Measurements from ENCODE around the gene BAG1.
A peak's percentile ranks its signal among the peaks of the same experiment; 100 is the strongest.

The BAG1 gene
- long read RNA-seq, donor 1, transcript BAG1-210 (7 exons, 3,786 nt): major isoform, 43 of 68 reads
- long read RNA-seq, donor 1, transcript BAG1-201 (4 exons, 1,977 nt): minor isoform, 12 of 68 reads
- long read RNA-seq, donor 1, partial matches to known transcripts: 13 of 68 reads
- long read RNA-seq, donor 1, other reads (novel, unspliced or antisense): 0 of 68 reads
- long read RNA-seq, donor 2, transcript BAG1-210 (7 exons, 3,786 nt): major isoform, 19 of 220 reads
- long read RNA-seq, donor 2, transcript BAG1-201 (4 exons, 1,977 nt): minor isoform, 17 of 220 reads
- long read RNA-seq, donor 2, partial matches to known transcripts: 184 of 220 reads
- long read RNA-seq, donor 2, other reads (novel, unspliced or antisense): 0 of 220 reads
- long read RNA-seq, donor 3, transcript BAG1-201 (4 exons, 1,977 nt): minor isoform, 7 of 21 reads
- long read RNA-seq, donor 3, transcript BAG1-210 (7 exons, 3,786 nt): major isoform, 14 of 21 reads
- long read RNA-seq, donor 3, partial matches to known transcripts: 0 of 21 reads
- long read RNA-seq, donor 3, other reads (novel, unspliced or antisense): 0 of 21 reads
- long read RNA-seq, donor 4, transcript BAG1-210 (7 exons, 3,786 nt): major isoform, 24 of 37 reads
- long read RNA-seq, donor 4, transcript BAG1-201 (4 exons, 1,977 nt): minor isoform, 13 of 37 reads
- long read RNA-seq, donor 4, partial matches to known transcripts: 0 of 37 reads
- long read RNA-seq, donor 4, other reads (novel, unspliced or antisense): 0 of 37 reads
- long read RNA-seq, donor 5, transcript BAG1-201 (4 exons, 1,977 nt): minor isoform, 10 of 51 reads
- long read RNA-seq, donor 5, transcript BAG1-210 (7 exons, 3,786 nt): major isoform, 41 of 51 reads
- long read RNA-seq, donor 5, partial matches to known transcripts: 0 of 51 reads
- long read RNA-seq, donor 5, other reads (novel, unspliced or antisense): 0 of 51 reads
- long read RNA-seq, donor 6, transcript BAG1-210 (7 exons, 3,786 nt): major isoform, 25 of 276 reads
- long read RNA-seq, donor 6, transcript BAG1-201 (4 exons, 1,977 nt): minor isoform, 19 of 276 reads
- long read RNA-seq, donor 6, partial matches to known transcripts: 159 of 276 reads
- long read RNA-seq, donor 6, other reads (novel, unspliced or antisense): 73 of 276 reads
- long read RNA-seq, donor 7, transcript BAG1-210 (7 exons, 3,786 nt): major isoform, 48 of 604 reads
- long read RNA-seq, donor 7, transcript BAG1-201 (4 exons, 1,977 nt): minor isoform, 21 of 604 reads
- long read RNA-seq, donor 7, partial matches to known transcripts: 535 of 604 reads
- long read RNA-seq, donor 7, other reads (novel, unspliced or antisense): 0 of 604 reads
- long read RNA-seq, donor 8, transcript BAG1-201 (4 exons, 1,977 nt): minor isoform, 11 of 95 reads
- long read RNA-seq, donor 8, transcript BAG1-210 (7 exons, 3,786 nt): major isoform, 29 of 95 reads
- long read RNA-seq, donor 8, partial matches to known transcripts: 55 of 95 reads
- long read RNA-seq, donor 8, other reads (novel, unspliced or antisense): 0 of 95 reads

- peak; percentile 89 for DNase-seq
Observed at GRCh38 chr9:33264473-33265177, at the start of gene BAG1, which contains the start of gene CHMP5. Gene BAG1, minus strand, starts transcription at chr9:33264708. Gene CHMP5, plus strand, starts transcription at chr9:33265049. Its CDS starts 30 bp downstream, at chr9:33265079.

GRCh38 chr9:33311953-33312352 lies 47.4 kb upstream of the BAG1 start:
- no peak for DNase-seq

- DNase-seq: no peak
Observed at GRCh38 chr9:33310748-33311147, 46.2 kb upstream of the BAG1 start.

- no peak for DNase-seq
Observed at GRCh38 chr9:33309903-33310302, 45.4 kb upstream of the BAG1 start.

GRCh38 chr9:33307067-33307466 lies 42.6 kb upstream of the BAG1 start:
- DNase-seq: no peak

- no peak for DNase-seq
Observed at GRCh38 chr9:33306037-33306436, 41.5 kb upstream of the BAG1 start.

- DNase-seq: no peak
Observed at GRCh38 chr9:33304362-33304761, 39.9 kb upstream of the BAG1 start.

GRCh38 chr9:33300546-33300945 lies 36.0 kb upstream of the BAG1 start:
- no peak for DNase-seq

GRCh38 chr9:33297432-33297831 lies 32.9 kb upstream of the BAG1 start:
- DNase-seq: no peak

- no peak for DNase-seq
Observed at GRCh38 chr9:33295571-33295970, 31.1 kb upstream of the BAG1 start.

- no peak for DNase-seq
Observed at GRCh38 chr9:33294670-33295432, 30.3 kb upstream of the BAG1 start.

- no peak for DNase-seq
Observed at GRCh38 chr9:33293782-33294181, 29.3 kb upstream of the BAG1 start.

GRCh38 chr9:33291901-33292300 lies 27.4 kb upstream of the BAG1 start:
- no peak for DNase-seq

- DNase-seq: no peak
Observed at GRCh38 chr9:33291031-33291397, 26.5 kb upstream of the BAG1 start.

GRCh38 chr9:33290247-33291030 lies 25.9 kb upstream of the BAG1 start, which contains the start of gene NFX1:
Gene NFX1, plus strand, starts transcription at chr9:33290516. Its CDS starts 57 bp downstream, at chr9:33290573.
- DNase-seq: peak; percentile 97

- DNase-seq: no peak
Observed at GRCh38 chr9:33289936-33290246, 25.4 kb upstream of the BAG1 start.

GRCh38 chr9:33289496-33289895 lies 25.0 kb upstream of the BAG1 start:
- peak; percentile 31 for DNase-seq

- no peak for DNase-seq
Observed at GRCh38 chr9:33288828-33289483, 24.4 kb upstream of the BAG1 start.

GRCh38 chr9:33288235-33288634 lies 23.7 kb upstream of the BAG1 start:
- no peak for DNase-seq
